Bronchial epithelial cell (primary cell): Measurements from ENCODE around the gene ITPKC. TPM values are rescaled to one million over a fixed set of nuclear protein-coding genes. Genes with fewer than 3 reads are reported as not detected.

Experiments used
- DNase-seq: peaks from one replicate; pipeline ENCODE4 v3.0.0-alpha.2; 2010; ENCODE audit warnings: low read depth
- FAIRE-seq: peaks from 2 replicates; lab custom pipeline; 2011; peaks lifted over from hg19 to GRCh38; lab: Jason Lieb, UNC
- H3K27me3 ChIP-seq: 2 replicates; pipeline ENCODE4 v1.5.1; 2011; ENCODE audit warnings: low read length; ENCODE audit not compliant: control insufficient read depth, insufficient read depth
- H3K36me3 ChIP-seq: 2 replicates; pipeline ENCODE4 v1.5.1; 2011; ENCODE audit warnings: low read length; ENCODE audit not compliant: control insufficient read depth, insufficient read depth
- H3K4me3 ChIP-seq: 2 replicates; pipeline ENCODE4 v1.5.1; 2011; ENCODE audit warnings: mild to moderate bottlenecking, low read depth, low read length, control low read depth
- total RNA-seq: library from RNA; depleted of rRNA; stranded (reverse); fragments of >200 nt; gene quantifications from 2 replicates; pipeline ENCODE4 v1.2.1, GENCODE V29; 2014
- TF ChIP-seq, protein P1 (sequence below): IDR thresholded peaks from 2 replicates; pipeline ENCODE4 v1.5.1; 2011; ENCODE audit warnings: mild to moderate bottlenecking, moderate library complexity, low read length, control low read depth, inconsistent platforms; ENCODE audit not compliant: insufficient read depth, severe bottlenecking

ITPKC gene
- total RNA-seq, 1 donor from 2014 or later, result 26.9 TPM

DNA sequence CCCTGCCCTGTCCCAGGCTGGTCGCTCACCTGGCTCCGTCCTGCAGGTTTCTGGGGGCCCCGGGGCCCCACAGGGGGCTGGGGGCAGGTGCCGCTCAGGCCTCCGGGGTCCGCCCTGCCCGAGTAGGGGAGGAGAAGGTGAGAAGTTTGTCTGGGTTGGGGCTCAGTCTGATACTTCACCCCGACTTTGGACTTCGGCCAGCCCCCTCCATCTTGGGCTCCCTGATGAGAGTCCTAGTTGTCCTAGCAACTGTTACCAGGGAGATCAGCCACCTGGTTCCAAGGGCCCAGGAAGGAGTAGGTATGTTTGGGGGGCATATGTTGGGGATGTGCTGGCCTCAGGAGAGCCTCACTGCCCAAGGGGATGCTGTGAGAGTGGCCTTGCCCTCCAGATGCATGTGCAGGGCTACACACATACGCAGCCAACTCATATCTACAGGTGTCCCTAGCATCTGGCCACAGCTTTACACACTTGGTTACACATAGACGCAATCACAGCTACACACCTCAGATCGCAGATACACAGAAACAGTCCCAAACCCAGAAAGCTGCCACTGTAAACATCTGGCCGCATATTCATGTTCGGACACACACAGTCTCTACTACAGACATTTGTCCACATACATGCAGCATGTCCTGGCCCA, 29.9 kb upstream of the ITPKC start:
- FAIRE-seq (no peak), DNase-seq (no peak)
- no peaks in the 10 kb centered on the region for H3K27me3 ChIP-seq
- TF ChIP-seq, protein P1, sequence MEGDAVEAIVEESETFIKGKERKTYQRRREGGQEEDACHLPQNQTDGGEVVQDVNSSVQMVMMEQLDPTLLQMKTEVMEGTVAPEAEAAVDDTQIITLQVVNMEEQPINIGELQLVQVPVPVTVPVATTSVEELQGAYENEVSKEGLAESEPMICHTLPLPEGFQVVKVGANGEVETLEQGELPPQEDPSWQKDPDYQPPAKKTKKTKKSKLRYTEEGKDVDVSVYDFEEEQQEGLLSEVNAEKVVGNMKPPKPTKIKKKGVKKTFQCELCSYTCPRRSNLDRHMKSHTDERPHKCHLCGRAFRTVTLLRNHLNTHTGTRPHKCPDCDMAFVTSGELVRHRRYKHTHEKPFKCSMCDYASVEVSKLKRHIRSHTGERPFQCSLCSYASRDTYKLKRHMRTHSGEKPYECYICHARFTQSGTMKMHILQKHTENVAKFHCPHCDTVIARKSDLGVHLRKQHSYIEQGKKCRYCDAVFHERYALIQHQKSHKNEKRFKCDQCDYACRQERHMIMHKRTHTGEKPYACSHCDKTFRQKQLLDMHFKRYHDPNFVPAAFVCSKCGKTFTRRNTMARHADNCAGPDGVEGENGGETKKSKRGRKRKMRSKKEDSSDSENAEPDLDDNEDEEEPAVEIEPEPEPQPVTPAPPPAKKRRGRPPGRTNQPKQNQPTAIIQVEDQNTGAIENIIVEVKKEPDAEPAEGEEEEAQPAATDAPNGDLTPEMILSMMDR, result no peak
- H3K4me3 ChIP-seq, result no peak overlapping the region
- peaks cover 12% of the 10 kb centered on the region for H3K36me3 ChIP-seq

- no peak overlapping the region for H3K4me3 ChIP-seq
- DNase-seq (peak; percentile 80), FAIRE-seq (peak; percentile 40)
- TF ChIP-seq, protein P1, result no peak
- H3K36me3 ChIP-seq, result peaks cover 8% of the 10 kb centered on the region
- H3K27me3 ChIP-seq, result no peaks in the 10 kb centered on the region
Measured at GRCh38 chr19:40687525-40688016, 29.3 kb upstream of the ITPKC start.

- DNase-seq (peak; percentile 2), FAIRE-seq (peak; percentile 92)
- Histone ChIP-seq H3K36me3 (peaks cover 7% of the 10 kb centered on the region), H3K4me3 (no peak overlapping the region), H3K27me3 (no peaks in the 10 kb centered on the region)
- TF ChIP-seq, protein P1, result no peak
Measured at GRCh38 chr19:40688309-40688708, 28.6 kb upstream of the ITPKC start.

GRCh38 chr19:40688987-40689338, 27.9 kb upstream of the ITPKC start:
- TF ChIP-seq, protein P1, result no peak
- FAIRE-seq, result peak; percentile 40
- DNase-seq, result peak; percentile 7
- Histone ChIP-seq H3K36me3 (peaks cover 9% of the 10 kb centered on the region), H3K4me3 (peak overlapping the region; percentile 56), H3K27me3 (no peaks in the 10 kb centered on the region)

GRCh38 chr19:40689339-40690049, 27.4 kb upstream of the ITPKC start:
- Histone ChIP-seq H3K27me3 (no peaks in the 10 kb centered on the region), H3K36me3 (peaks cover 11% of the 10 kb centered on the region), H3K4me3 (peak overlapping the region; percentile 56)
- TF ChIP-seq, protein P1, result no peak
- DNase-seq (peak; percentile 7), FAIRE-seq (no peak)
